Suprapubic skin (tissue), 4 donors: ENCODE results near the gene QKI.
"Not testable (repeated sequence)": the region's sequence is repeated elsewhere in the genome, so short reads cannot be mapped to it uniquely, and the experiment has no call there.

ENCODE experiments used
- CTCF ChIP-seq, 2 donors: fragments of 200-600 bp in 1 of 2; fragments of 450-650 bp in 1 of 2; sonication (generic) in 1 of 2; IDR thresholded peaks; one replicate each; pipeline ENCODE4 v1.5.1; 2016 to 2019; ENCODE audit warnings: antibody characterized with exemption in 2 of 2, mild to moderate bottlenecking in 1 of 2, moderate library complexity in 1 of 2
- EP300 ChIP-seq: sonication (generic); formaldehyde crosslinking; IDR thresholded peaks from one replicate; pipeline ENCODE4 v1.6.1; 2017; ENCODE audit warnings: antibody characterized with exemption
- POLR2A ChIP-seq, 2 donors: fragments of 450-650 bp; IDR thresholded peaks; one replicate each; pipeline ENCODE4 v1.6.1; 2017; ENCODE audit warnings: antibody characterized with exemption in 2 of 2, mild to moderate bottlenecking in 2 of 2, moderate library complexity in 2 of 2
- POLR2AphosphoS5 ChIP-seq, 3 donors: sonication (generic); formaldehyde crosslinking; IDR thresholded peaks; one replicate each; pipeline ENCODE4 v1.6.1; 2017; ENCODE audit warnings: antibody characterized with exemption in 3 of 3

DNA sequence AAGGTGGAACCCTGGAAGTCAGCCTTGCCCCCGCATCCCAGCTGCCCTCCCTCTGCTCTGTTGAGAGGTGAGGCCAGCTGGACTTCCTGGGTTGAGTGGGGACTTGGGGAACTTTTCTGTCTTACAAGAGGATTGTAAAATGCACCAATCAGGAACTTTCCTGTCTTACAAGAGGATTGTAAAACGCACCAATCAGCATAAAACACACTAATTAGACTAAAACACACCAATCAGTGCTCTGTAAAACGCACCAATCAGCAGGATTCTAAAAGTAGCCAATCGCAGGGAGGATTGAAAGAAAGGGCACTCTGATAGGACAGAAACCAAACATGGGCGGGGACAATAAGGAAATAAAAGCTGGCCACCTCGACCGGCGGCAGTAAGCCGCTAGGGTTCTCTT, 175.6 kb downstream of the QKI start:
- not testable (repeated sequence) for TF ChIP-seq CTCF (IDR thresholded peaks at IDR 0.05); POLR2A (IDR thresholded peaks at IDR 0.05); EP300; POLR2AphosphoS5 (IDR thresholded peaks at IDR 0.05)
